CD4-positive, alpha-beta T cell treated with Interleukin-4 for 4 hours (primary cell): ENCODE results near the gene PRKG1.
"Not testable (repeated sequence)": the region's sequence is repeated elsewhere in the genome, so short reads cannot be mapped to it uniquely, and the experiment has no call there.

ENCODE experiments used
- DNase-seq: peaks from one replicate; pipeline ENCODE4 v3.0.0-alpha.2; 2020

PRKG1 gene

DNA sequence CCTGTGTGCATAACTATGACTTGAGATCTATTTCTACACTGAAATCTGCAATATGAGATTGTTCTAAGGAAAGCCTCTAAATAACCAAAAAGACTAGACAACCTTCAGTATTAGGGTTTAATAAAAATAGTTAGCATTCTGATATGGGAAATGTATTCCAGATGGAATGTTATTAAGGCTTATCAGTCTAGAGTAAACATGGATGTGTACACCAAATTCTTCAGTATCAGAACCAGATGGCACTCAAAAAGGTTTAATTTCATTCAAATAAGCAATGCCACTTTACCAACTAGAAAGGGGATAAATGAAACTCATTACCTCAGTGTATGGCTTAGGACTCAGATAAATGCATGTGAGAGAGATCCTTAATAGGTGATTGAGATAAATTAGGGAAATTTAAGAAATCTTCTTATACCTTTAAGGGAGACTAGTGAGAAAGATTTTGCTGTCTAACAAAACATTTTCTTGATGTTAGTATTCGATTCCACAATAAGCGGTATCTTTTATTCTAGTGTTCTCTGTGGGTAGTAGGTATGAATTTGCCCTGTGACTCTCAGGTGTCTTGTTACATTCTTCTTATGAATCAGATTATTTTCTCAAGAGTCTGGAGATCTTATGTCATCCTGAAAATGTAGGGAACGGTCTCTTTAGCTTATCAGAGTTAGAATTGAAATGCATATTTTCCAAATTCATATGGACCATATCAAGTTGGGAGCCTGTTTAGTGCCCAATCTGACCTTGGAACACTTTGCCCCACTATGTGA is 159.2 kb downstream of the PRKG1 start:
- DNase-seq: no peak

DNA sequence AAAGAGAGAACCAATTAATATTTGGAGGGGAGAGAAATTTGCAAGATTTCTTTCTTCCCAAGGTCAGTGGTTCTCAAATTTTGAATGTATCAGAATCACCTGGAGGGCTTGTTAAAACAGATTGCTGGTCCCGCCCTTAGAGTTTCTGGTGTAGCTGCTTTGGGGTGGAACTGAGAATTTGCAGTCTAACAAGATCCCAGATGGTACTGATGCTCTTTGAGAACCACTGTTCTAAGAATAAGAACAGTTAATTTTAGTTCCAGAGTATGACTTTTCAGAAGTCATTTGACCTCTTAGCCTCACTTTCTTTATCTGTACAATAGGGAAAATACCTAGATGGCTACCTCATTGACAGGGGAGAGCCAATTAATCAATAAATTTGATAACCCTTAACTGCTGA is 161.6 kb downstream of the PRKG1 start:
- DNase-seq: no peak

DNA sequence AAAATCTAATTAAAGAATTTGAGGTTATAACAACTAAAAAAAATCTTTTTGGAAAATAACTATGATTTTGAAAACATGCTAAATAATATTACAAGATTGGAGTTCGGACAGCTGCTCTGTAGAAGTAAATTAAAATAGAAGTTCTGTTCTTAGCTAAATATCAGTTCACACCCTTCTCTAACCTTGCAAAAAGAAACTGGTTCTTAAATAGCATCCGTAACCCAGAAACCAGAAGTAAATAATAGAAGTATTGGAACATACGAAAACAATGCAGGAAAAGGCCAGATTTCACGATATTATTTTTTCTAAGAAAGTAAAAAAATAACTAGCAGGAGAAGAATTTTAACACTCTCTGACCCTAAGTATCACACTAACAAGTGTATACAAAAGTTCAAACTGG is 164.7 kb downstream of the PRKG1 start:
- no peak for DNase-seq

DNA sequence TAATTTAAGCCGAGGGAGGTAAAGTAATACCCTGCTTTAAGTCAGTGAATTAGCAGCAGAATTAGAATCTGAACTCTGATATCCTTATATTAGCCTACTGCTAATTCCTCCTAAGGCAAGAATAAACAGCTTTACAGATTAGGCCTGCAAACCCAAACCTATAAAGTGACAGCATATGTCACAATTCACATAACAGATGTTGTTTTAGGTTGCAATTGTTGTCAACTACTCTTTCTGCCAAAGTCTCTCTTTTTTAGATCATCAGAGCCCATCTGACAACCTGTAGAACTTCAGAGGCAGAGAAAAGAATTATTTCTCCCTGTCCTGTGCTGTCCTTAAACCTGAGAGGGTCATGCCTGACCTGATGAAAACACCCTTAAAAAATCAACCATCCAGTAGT is 167.2 kb downstream of the PRKG1 start:
- DNase-seq: no peak

DNA sequence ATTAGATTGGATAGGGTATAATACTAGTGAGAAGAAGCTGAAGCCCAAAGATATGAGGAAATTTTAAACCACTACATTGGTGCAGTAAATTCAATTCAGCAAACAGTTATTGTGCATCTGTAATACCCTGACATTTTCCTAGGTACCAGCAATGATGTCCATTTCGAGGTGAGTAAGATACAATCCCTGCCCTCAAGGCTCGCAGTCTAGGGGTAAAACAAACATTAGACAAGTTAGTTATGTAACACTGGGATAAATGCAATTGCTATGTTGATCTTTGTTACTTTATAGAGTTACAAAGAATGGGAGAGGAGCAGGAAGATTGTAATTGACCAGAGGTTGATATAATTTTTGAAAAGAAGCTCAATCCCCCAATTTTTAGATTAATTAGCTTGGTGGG is 168.1 kb downstream of the PRKG1 start:
- no peak for DNase-seq

DNA sequence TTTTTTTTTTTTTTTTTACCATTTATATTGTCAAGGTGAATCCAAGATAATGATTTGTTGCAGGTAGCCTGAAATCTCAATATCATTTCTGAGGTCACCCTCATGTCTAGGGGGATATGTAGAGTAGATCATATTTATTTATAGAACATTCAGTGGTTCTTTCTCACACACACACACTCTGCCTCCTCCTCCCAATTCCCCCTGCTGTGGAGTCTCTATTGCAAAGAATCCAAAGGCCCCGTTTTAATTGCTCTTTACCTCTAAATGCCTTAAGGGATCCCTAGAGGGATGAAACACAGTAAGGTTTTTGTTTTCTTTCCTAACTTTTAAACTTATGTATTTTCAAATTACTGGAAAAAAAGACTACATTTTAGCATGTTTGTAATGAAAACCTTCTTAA is 170.0 kb downstream of the PRKG1 start:
- no peak for DNase-seq

DNA sequence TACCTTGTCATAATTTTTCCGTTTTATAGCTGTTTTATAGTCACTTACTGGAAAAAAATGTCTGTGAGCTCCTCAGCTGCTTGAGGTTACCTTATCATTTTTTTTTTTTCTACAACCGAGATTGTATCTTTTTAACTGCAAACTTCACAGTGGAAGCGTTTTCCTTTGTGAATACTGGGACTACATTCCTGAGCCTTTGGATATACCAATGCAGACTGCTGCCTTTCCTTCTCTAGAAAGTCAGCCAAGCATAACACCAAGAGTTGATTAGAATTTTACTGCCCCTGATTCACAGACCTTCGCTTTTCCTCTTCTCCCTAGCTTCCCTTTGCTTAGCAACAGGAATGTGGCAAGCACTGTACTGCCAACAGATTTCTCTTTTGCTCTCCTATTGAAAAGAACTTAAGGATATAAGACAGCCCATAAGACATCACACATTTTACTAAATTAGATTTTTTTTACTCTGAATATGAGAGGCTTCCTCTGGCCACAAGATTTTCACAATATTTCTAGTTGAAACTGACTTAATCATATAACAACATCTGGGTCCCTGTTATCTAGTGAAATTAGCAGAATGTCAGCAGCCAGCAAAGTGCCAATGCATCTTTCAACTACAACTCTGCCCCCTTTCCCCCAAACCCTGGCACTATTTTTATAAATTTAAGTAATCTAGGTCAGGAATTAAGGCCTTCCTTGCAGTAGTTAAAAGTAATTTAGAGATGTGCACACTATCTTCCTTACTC is 170.6 kb downstream of the PRKG1 start:
- no peak for DNase-seq

DNA sequence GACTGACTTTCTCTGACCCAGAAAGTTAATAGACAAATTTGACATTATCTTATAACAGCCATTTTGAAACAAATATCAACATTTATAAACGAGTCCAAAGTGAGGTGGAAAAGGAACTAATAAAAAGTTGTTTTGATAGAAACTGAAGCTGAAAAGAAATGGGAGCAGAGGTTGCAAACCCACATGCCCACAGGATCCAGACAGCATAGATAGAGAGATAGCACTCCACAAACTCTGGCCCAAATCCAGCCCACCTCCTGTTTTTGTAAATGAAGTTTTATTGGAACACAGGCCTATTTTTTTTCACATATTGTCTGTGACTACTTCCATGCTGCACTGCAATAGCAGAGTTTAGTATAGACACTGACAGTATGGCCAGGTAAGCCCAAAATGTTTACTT is 171.9 kb downstream of the PRKG1 start:
- DNase-seq: no peak

DNA sequence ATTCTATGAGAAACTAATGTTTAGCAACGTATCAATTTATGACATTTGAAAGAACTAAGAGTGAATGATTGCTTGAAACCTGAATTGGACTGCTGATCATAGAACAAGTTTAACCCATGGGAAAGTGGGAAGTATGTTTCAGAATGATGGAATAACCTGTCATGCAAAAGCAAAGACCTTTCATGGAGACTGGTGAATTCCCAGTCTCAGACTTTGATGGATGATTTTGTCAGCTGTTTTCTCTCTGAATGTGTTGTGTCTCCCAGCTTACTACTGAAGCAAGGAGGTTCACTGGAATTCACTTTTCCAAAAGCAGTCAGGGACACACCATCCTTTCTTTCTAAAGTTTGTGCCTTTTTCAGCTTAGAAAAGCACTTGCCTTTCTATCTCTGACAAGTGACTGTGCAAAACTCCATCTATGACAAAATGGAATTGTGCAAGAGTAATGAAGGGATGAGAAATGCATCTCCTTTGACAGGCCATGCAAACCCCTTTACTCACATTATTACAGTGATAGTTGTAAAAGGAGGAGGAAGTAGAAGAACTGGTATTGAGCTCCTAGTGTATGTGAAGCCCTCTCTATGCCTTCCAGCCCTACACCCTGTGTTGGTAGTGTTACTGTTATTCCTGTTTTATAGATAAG is 176.1 kb downstream of the PRKG1 start:
- DNase-seq: no peak

DNA sequence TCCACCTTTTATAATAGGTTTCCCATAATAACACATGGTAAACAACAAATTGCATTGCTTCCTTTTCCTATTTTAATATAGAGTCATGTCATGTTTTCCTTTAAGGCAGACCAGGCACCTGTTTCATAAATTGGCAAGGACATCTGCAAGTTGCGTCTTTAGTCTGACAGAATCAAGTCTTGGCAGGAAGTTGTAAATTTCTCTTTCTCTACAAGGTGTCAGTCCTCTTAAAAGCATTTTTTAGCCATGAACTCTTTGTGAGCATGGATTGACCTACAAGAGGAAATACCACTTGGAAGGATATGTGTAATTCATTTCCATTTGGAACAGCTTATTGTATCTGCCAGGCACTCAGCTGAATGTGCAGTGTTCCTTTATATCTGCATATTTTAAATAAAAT is 176.8 kb downstream of the PRKG1 start:
- DNase-seq: no peak

DNA sequence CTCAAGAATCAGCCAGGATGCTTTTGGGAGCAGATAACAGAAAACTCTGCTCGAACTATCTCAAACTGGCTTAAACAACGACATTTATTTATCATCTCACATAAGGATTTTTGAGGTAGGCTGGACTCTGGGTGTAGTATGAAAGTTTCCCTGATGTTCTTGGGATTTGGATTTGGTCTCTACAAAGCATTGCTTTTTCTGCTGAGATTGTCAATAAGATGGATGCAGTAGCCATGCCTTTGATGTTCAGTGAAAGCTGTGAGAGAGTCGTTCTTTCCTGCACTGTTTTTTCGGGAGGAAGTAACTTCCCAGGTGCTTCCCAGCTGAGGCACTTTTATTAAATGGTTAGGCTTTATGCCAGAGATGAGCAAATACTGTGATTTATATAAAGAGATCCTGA is 181.1 kb downstream of the PRKG1 start:
- no peak for DNase-seq

DNA sequence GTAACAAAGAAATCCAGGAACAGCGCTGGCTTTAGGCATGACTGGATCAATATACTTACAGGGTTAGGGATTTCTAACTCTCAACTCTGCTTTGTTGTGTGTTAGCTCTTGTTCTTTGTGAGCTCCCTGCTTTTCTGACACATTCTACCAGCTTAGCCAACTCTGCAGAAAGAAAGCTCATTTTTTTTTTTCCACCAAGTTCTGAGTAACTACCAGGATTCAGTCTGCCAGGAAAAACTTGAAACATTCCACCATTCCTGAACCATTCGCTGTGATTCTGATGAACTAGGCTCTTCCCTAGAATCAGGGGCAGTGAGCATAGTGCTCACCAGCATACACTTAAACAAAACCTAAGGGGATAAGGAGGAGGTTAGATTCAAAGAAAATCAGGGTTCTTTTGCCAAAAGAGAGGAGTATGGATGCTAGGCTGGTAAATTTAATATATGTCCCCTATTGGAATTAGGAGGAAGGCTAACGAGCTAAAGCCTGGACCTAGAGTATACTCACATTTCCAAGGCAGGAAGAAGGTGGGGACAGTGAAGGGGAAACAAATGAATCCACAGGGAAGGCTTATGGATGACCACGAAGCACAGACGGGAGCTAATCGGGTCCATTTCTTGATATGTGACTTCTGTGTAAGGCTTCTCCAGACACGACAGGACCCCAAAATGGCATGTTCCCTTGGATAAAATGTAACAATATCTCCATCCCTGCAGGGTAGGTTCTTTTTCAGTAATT is 183.4 kb downstream of the PRKG1 start:
- no peak for DNase-seq

DNA sequence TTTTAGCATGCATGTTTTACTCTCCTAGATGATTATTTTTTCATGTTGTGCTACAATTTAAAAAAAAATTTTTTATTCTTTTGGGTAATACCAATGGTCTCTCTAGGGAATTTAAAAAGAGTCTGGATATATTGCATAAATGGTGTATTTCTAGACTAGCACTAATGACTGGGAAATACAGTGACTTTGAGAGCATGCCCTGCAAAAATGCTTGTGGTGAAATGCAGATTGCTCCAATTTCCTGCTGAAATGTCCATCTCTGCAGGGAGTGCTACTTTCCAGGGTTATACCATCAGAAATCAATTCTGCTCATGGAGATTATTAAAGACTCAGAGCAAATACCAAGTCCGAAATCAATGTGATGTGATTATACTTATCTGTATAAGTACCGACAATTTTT is 186.1 kb downstream of the PRKG1 start:
- no peak for DNase-seq

DNA sequence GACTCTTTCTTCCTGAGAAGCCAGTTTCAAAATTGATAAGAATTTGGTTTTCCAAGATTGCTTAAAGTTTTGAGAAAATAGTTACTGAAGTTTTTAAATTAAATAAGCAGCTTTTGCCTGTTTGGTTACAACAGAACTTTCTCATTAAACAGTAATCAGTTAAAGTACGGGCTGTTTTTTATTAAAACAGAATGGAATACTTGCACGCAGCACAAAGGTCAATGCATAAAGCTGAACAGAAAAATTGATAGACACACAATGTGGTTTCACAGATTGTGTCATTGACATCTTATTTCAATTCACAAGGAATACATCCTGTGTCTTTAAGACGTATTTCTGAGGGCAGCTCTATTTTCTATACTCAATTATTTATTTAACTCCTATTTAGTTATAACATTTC is 192.2 kb downstream of the PRKG1 start:
- no peak for DNase-seq

DNA sequence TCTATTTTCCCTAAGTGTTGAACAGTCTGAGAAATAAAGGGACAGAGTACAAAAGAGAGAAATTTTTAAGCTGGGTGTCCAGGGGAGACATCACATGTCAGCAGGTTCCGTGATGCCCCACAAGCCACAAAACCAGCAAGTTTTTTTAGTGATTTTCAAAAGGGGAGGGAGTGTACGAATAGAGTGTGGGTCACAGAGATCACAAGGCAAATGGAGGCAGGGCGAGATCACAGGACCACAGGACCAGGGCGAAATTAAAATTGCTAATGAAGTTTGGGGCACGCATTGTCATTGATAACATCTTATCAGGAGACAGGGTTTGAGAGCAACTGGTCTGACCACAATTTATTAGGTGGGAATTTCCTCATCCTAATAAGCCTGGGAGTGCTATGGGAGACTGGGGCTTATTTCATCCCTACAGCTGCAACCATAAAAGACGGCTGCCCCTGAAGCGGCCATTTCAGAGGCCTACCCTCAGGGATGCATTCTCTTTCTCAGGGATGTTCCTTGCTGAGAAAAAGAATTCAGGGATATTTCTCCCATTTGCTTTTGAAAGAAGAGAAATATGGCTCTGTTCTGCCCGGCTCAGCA is 193.8 kb downstream of the PRKG1 start:
- DNase-seq: not testable (repeated sequence)

DNA sequence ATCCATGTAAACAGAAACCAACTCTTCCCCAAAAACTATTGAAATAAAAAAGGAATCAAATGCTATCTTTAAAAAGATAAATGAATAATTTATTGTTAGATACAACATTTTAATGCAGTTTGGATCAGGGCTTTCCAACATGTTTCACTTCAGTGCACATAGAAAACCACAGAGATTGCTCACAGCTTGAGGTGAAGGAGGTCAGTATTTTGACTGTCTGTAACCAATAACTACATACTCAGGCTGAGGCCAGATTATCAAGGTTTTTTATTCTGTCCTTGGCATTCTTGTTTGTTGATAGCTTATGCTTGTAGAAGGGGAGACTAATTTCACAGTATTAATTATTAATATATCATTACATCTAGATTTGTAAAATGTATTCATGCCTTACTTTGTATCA is 195.5 kb downstream of the PRKG1 start:
- DNase-seq: no peak

DNA sequence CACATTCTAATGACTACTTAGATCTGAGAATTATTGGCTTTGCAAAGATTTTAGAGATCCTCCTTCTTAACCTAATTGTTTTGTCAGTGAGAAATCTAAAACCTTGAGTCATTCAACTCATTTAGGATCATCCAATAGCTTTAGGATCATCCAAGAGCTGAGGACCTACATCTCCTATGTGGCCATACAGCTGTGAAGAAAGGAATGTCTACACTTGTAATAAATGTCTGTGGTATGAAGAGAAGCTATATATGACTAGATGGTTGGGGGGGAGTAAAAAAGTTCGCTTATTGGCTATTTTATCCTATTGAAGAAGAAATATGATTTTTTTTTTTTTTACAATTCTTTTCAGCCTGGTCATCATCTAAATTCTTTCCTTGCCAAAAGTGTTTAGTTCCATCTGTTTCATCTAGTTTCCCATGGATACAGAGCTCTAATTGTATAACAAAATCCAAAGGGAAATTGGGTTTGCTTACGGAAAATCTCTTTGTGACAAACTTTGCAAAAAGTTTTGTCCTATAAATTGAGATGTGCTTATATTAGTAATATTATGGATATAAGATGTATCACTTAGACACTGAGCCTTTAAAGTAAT is 196.7 kb downstream of the PRKG1 start:
- no peak for DNase-seq

DNA sequence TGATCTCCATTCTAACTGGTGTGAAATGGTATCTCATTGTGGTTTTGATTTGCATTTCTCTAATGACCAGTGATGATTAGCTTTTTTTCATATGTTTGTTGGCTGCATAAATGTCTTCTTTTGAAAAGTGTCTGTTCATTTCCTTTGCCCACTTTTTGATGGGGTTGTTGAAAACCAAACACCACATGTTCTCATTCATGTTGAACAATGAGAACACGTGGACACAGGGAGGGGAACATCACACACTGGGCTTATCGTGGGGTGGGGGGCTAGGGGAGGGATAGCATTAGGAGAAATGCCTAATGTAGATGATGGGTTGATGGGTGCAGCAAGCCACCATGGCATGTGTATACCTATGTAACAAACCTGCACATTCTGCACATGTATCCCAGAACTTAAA is 197.8 kb downstream of the PRKG1 start:
- not testable (repeated sequence) for DNase-seq

DNA sequence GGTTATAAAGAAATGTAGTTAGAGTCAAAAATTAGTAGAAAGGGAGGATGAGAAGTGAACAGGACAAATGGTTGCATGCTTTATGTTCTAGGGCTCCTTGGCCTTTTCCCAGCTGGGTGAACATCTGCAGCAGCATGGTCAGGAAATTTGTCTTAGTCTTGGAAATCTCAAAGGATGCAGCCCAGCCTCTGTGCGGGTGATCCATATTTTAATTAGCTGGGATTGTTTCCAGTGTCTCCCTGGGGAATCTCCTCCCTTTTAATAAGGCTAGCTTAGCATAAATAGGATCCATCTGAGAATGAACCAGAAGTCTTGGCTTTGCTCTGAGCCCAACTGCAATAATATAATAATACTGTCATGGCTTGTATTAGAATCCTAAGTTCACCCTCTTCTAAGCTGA is 198.3 kb downstream of the PRKG1 start:
- DNase-seq: no peak

DNA sequence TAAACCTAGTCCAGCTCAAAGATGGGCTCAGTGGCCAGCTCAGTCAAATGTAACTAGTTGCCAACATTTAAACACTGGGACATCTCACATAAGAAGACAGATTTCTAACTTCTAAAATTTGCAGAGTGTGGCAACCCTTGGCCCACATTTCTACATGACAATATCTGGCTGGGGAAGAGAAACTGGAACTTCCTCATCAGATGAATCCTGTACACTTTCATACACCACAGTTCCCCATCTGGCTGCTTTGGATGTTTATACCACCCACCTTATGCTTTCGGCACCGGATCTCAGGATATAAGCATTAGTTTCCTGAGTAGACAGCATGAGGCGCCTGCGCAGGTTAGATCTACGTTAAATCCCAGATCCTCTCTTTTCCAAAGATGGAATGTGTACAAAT is 199.3 kb downstream of the PRKG1 start:
- DNase-seq: no peak

DNA sequence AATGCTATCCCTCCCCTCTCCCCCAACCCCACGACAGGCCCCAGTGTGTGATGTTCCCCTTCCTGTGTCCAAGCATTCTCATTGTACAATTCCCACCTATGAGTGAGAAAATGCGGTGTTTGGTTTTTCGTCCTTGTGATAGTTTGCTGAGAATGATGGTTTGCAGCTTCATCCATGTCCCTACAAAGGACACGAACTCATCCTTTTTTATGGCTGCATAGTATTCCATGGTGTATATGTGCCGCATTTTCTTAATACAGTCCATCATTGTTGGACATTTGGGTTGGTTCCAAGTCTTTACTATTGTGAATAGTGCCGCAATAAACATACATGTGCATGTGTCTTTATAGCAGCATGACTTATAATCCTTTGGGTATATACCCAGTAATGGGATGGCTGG is 201.8 kb downstream of the PRKG1 start:
- not testable (repeated sequence) for DNase-seq

DNA sequence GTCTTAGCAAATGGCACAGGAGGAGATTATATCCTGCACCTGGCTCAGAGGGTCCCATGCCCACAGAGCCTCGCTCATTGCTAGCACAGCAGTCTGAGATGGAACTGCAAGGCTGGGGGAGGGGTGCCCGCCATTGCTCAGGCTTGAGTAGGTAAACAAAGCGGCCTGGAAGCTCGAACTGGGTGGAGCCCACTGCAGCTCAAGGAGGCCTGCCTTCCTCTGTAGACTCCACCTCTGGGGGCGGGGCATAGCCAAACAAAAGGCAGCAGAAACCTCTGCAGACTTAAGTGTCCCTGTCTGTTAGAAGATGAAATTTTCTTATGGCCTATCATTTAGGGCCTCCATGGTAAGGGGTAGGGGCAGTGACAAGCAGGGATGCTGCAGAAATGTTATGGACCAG is 207.1 kb downstream of the PRKG1 start:
- not testable (repeated sequence) for DNase-seq

DNA sequence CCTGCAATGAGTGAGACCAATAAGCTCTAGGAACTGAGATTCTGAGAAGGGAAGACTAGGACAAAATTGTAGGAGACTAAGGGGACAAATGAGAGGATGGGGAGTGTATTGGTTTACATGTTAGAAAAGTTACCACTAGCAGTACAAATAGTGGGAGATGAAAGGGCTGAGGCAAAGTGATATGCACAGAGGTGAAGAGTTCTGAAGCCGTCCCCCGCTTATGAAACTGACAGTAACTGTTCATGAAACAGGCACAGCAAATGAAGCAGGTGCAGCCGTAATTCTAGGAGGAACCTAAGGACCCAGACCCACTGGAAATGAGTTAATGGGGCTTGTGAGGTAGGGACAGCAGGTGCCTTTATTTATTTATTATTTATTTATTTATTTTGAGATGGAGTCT is 211.3 kb downstream of the PRKG1 start:
- no peak for DNase-seq
